ENCODE data around the gene C9orf50.

GRCh38 chr9:129633207-129633606, 12.3 kb upstream of the C9orf50 start:
- no peak for TF ChIP-seq CTCF (tag by site-specific recombination; IDR thresholded peaks at IDR 0.05)
- no peak for TF ChIP-seq ZNF114 (tag by site-specific recombination; IDR thresholded peaks at IDR 0.05)
- no peak for TF ChIP-seq ZBTB20 (tag by site-specific recombination; IDR thresholded peaks at IDR 0.05)
- TF ChIP-seq ZNF133 (tag by site-specific recombination; IDR thresholded peaks at IDR 0.05), result no peak
- no peak for TF ChIP-seq ZBTB49 (tag by site-specific recombination; IDR thresholded peaks at IDR 0.05; ENCODE audit: low read depth)
- no peak for TF ChIP-seq ELK4 (IDR thresholded peaks at IDR 0.05; ENCODE audit: borderline replicate concordance, low read depth, low read length)
- TF ChIP-seq ZNF423 (tag by site-specific recombination; IDR thresholded peaks at IDR 0.05), result no peak
- no peak for TF ChIP-seq ZNF146 (tag by site-specific recombination; IDR thresholded peaks at IDR 0.05)
- TF ChIP-seq ZFP3 (tag by site-specific recombination; IDR thresholded peaks at IDR 0.05; ENCODE audit: low read depth), result no peak
- TF ChIP-seq ZNF140 (tag by site-specific recombination; IDR thresholded peaks at IDR 0.05), result no peak
- no peak for TF ChIP-seq KLF1 (tag by site-specific recombination; IDR thresholded peaks at IDR 0.05)
- TF ChIP-seq ZNF473 (tag by site-specific recombination; IDR thresholded peaks at IDR 0.05), result no peak
